ENCODE measurements around the gene CD8B. TPM values are rescaled to one million over a fixed set of nuclear protein-coding genes. Genes with fewer than 3 reads are reported as not detected.

The CD8B gene
- total RNA-seq, 2 donors from 2014 or later = 1.3 to 2.8 TPM

GRCh38 chr2:86818114-86818801 lies 43.4 kb downstream of the CD8B start:
- no peak for ATAC-seq
- Mint-ChIP-seq H3K9me3 (peaks cover 0 to 9% of the 10 kb centered on the region in 2 donors), H3K36me3 (peaks cover 4 to 5% of the 10 kb centered on the region in 2 donors), H3K27ac (no peak overlapping the region)
- no peak for DNase-seq (ENCODE audit: low spot score in 2 of 2)

GRCh38 chr2:86815611-86816010 lies 46.1 kb downstream of the CD8B start:
- peak; percentile 44 to 89 for ATAC-seq
- H3K27ac Mint-ChIP-seq = no peak overlapping the region

GRCh38 chr2:86809481-86810121 lies 52.1 kb downstream of the CD8B start:
- H3K9me3 Mint-ChIP-seq = no peaks in the 10 kb centered on the region
- H3K36me3 Mint-ChIP-seq = no peaks in the 10 kb centered on the region
- no peak for DNase-seq (ENCODE audit: low spot score in 2 of 2)
- peak overlapping the region in 1 of 2 donors; percentile 44 for H3K27ac Mint-ChIP-seq
- no peak for ATAC-seq

More at GRCh38 chr2:86815611-86816010, 46.1 kb downstream of the CD8B start:
- Mint-ChIP-seq H3K36me3 (no peaks in the 10 kb centered on the region), H3K9me3 (no peaks in the 10 kb centered on the region)
- no peak for DNase-seq (ENCODE audit: low spot score in 2 of 2)

GRCh38 chr2:86808315-86809161 lies 53.1 kb downstream of the CD8B start:
- ATAC-seq (peak; percentile 94 to 95), DNase-seq (ENCODE audit: low spot score in 2 of 2) (peak; percentile 88 to 96)
- Mint-ChIP-seq H3K36me3 (no peaks in the 10 kb centered on the region), H3K27ac (no peak overlapping the region), H3K9me3 (no peaks in the 10 kb centered on the region)

- no peak overlapping the region for H3K27ac Mint-ChIP-seq
Observed at GRCh38 chr2:86807468-86808275, 54.0 kb downstream of the CD8B start.

GRCh38 chr2:86807133-86807467 lies 54.6 kb downstream of the CD8B start:
- no peaks in the 10 kb centered on the region for H3K36me3 Mint-ChIP-seq
- DNase-seq (ENCODE audit: low spot score in 2 of 2) (no peak), ATAC-seq (no peak)
- no peak overlapping the region for H3K27ac Mint-ChIP-seq
- H3K9me3 Mint-ChIP-seq = no peaks in the 10 kb centered on the region

More at GRCh38 chr2:86807468-86808275, 54.0 kb downstream of the CD8B start:
- peak; percentile 46 to 52 for ATAC-seq
- DNase-seq (ENCODE audit: low spot score in 2 of 2) = peak in 1 of 2 donors; percentile 32
- Mint-ChIP-seq H3K36me3 (no peaks in the 10 kb centered on the region), H3K9me3 (no peaks in the 10 kb centered on the region)

- no peak for DNase-seq (ENCODE audit: low spot score in 2 of 2)
- Mint-ChIP-seq H3K9me3 (no peaks in the 10 kb centered on the region), H3K36me3 (no peaks in the 10 kb centered on the region), H3K27ac (no peak overlapping the region)
- ATAC-seq = no peak
Observed at GRCh38 chr2:86806059-86806857, 55.4 kb downstream of the CD8B start.

GRCh38 chr2:86800856-86801567 lies 60.7 kb downstream of the CD8B start:
- H3K36me3 Mint-ChIP-seq = peaks cover 13 to 14% of the 10 kb centered on the region in 2 donors
- DNase-seq (ENCODE audit: low spot score in 2 of 2) = no peak
- H3K27ac Mint-ChIP-seq = no peak overlapping the region
- peaks cover 13 to 14% of the 10 kb centered on the region in 2 donors for H3K9me3 Mint-ChIP-seq
- ATAC-seq = no peak

GRCh38 chr2:86794861-86795260 lies 66.8 kb downstream of the CD8B start:
- H3K9me3 Mint-ChIP-seq = peaks cover 24 to 25% of the 10 kb centered on the region in 2 donors
- H3K36me3 Mint-ChIP-seq = peaks cover 26 to 45% of the 10 kb centered on the region in 2 donors
- no peak for DNase-seq (ENCODE audit: low spot score in 2 of 2)
- H3K27ac Mint-ChIP-seq = no peak overlapping the region
- ATAC-seq = no peak

- ATAC-seq = no peak
- no peak overlapping the region for H3K27ac Mint-ChIP-seq
- H3K36me3 Mint-ChIP-seq = peaks cover 26 to 46% of the 10 kb centered on the region in 2 donors
- DNase-seq (ENCODE audit: low spot score in 2 of 2) = no peak
- peaks cover 24 to 25% of the 10 kb centered on the region in 2 donors for H3K9me3 Mint-ChIP-seq
Observed at GRCh38 chr2:86793752-86794151, 67.9 kb downstream of the CD8B start.

- DNase-seq (ENCODE audit: low spot score in 2 of 2) (no peak), ATAC-seq (peak in 1 of 2 donors; percentile 10)
- H3K27ac Mint-ChIP-seq = peak overlapping the region in 1 of 2 donors; percentile 36
- peaks cover 17 to 37% of the 10 kb centered on the region in 2 donors for H3K36me3 Mint-ChIP-seq
- H3K9me3 Mint-ChIP-seq = peaks cover 16 to 17% of the 10 kb centered on the region in 2 donors
Observed at GRCh38 chr2:86791573-86791972, 70.1 kb downstream of the CD8B start.

GRCh38 chr2:86790676-86791572 lies 70.8 kb downstream of the CD8B start, which contains the start of gene CD8A:
Gene CD8A (minus strand): TSS chr2:86790913. CDS start chr2:86790825, 88 bp downstream.
- H3K27ac Mint-ChIP-seq = peak within 1 kb of the TSS; percentile 29 to 36

GRCh38 chr2:86790134-86790675 lies 71.5 kb downstream of the CD8B start:
- DNase-seq (ENCODE audit: low spot score in 2 of 2) (peak in 1 of 2 donors; percentile 16), ATAC-seq (peak; percentile 5 to 40)
- H3K9me3 Mint-ChIP-seq = peaks cover 3 to 4% of the 10 kb centered on the region in 2 donors
- H3K36me3 Mint-ChIP-seq = peaks cover 4 to 25% of the 10 kb centered on the region in 2 donors
- peak overlapping the region in 1 of 2 donors; percentile 29 for H3K27ac Mint-ChIP-seq

More at GRCh38 chr2:86790676-86791572, 70.8 kb downstream of the CD8B start, which contains the start of gene CD8A:
- DNase-seq (ENCODE audit: low spot score in 2 of 2) = peak; percentile 15 to 58
- Mint-ChIP-seq H3K9me3 (peaks cover 10 to 11% of the 10 kb centered on the region in 2 donors), H3K36me3 (peaks cover 11 to 32% of the 10 kb centered on the region in 2 donors)
- peak; percentile 51 to 81 for ATAC-seq

- ATAC-seq = no peak
- Mint-ChIP-seq H3K27ac (no peak overlapping the region), H3K9me3 (no peaks in the 10 kb centered on the region), H3K36me3 (peaks cover 0 to 20% of the 10 kb centered on the region in 2 donors)
- no peak for DNase-seq (ENCODE audit: low spot score in 2 of 2)
Observed at GRCh38 chr2:86789687-86790133, 72.0 kb downstream of the CD8B start.
